RWPE1 (cell line): ENCODE measurements around the gene STARD8.
"Not testable (repeated sequence)": the region's sequence is repeated elsewhere in the genome, so short reads cannot be mapped to it uniquely, and the experiment has no call there.

ENCODE experiments used
- CTCF ChIA-PET: fragments of 350-600 bp; sonication (Branson Sonifier 250); formaldehyde crosslinking; extraction: SDS; loops from one replicate; lab custom pipeline; 2021; lab: Yijun Ruan, JAX
- POLR2A ChIA-PET: fragments of 400-600 bp; formaldehyde crosslinking; extraction: SDS; loops from one replicate; lab custom pipeline; 2020; ENCODE audit warnings: antibody characterized with exemption; ENCODE audit not compliant: low non-redundant PET; lab: Yijun Ruan, JAX
- DNase-seq: peaks from one replicate; pipeline ENCODE4 v3.0.0; 2012; ENCODE audit warnings: low spot score
- H3K27ac ChIP-seq: fragments of 450-650 bp; 2 replicates; pipeline ENCODE4 v1.5.1; 2017
- CTCF ChIP-seq: fragments of 450-650 bp; conservative IDR thresholded peaks from 2 replicates; pipeline ENCODE4 v1.5.1; 2017; ENCODE audit warnings: low read depth, mild to moderate bottlenecking

Gene STARD8

GRCh38 chrX:68647156-68647957, at the start of gene STARD8:
TSS of gene STARD8 (plus strand) at chrX:68647666. CDS start at chrX:68647883, 217 bp downstream.
- no peak for TF ChIP-seq CTCF
- ChIA-PET CTCF (interaction anchor here (0.5 to 0.6 kb wide), 2 partner anchors 87 to 213 kb away, joined by 3 read pairs; no protein-coding TSS in a partner anchor), POLR2A (no interaction called here)
- DNase-seq, result peak; percentile 15
- no peak within 1 kb of the TSS for H3K27ac ChIP-seq

GRCh38 chrX:68598841-68599240, 48.6 kb upstream of the STARD8 start:
- POLR2A ChIA-PET, result no interaction called here
- TF ChIP-seq CTCF, result no peak
- CTCF ChIA-PET, result interaction anchor here (0.6 to 0.7 kb wide), 2 partner anchors 111 to 287 kb away, joined by 3 read pairs; no protein-coding TSS in a partner anchor
- no peak overlapping the region for H3K27ac ChIP-seq
- DNase-seq, result no peak

GRCh38 chrX:68599256-68600152, 48.0 kb upstream of the STARD8 start:
- peak; percentile 39 for TF ChIP-seq CTCF
- ChIA-PET CTCF (interaction anchor here (0.6 to 0.7 kb wide), 3 partner anchors 24 to 288 kb away, joined by 3 read pairs; no protein-coding TSS in a partner anchor), POLR2A (no interaction called here)
- no peak overlapping the region for H3K27ac ChIP-seq
- DNase-seq, result no peak

GRCh38 chrX:68604216-68604615, 43.2 kb upstream of the STARD8 start:
- CTCF ChIA-PET, DNase-seq, POLR2A ChIA-PET, H3K27ac ChIP-seq: not testable (repeated sequence)

GRCh38 chrX:68614733-68615132, 32.7 kb upstream of the STARD8 start:
- CTCF ChIA-PET, DNase-seq, POLR2A ChIA-PET, H3K27ac ChIP-seq: not testable (repeated sequence)

GRCh38 chrX:68627986-68628385, 19.5 kb upstream of the STARD8 start:
- CTCF ChIA-PET, result interaction anchor here (0.6 kb wide), 1 partner anchor 30 kb away, joined by 4 read pairs; no protein-coding TSS in a partner anchor
- DNase-seq, result no peak
- POLR2A ChIA-PET, result no interaction called here

GRCh38 chrX:68629936-68630335, 17.5 kb upstream of the STARD8 start:
- H3K27ac ChIP-seq, CTCF ChIA-PET, DNase-seq, POLR2A ChIA-PET: not testable (repeated sequence)

More at GRCh38 chrX:68627986-68628385, 19.5 kb upstream of the STARD8 start:
- TF ChIP-seq CTCF, result no peak
- no peak overlapping the region for H3K27ac ChIP-seq
